Uterus (tissue), 2 donors: ENCODE measurements around the gene PRADC1.

ENCODE experiments used
- CTCF ChIP-seq, 4 experiments: fragments of 200-600 bp in 2 of 4; fragments of 450-650 bp in 2 of 4; sonication (generic) in 2 of 4; IDR thresholded peaks; one replicate each; pipeline ENCODE4 v1.5.1; 2016 to 2019; ENCODE audit warnings: antibody characterized with exemption in 4 of 4, mild to moderate bottlenecking in 2 of 4, moderate library complexity in 1 of 4
- POLR2A ChIP-seq, 2 donors: fragments of 450-650 bp; IDR thresholded peaks; one replicate each; pipeline ENCODE4 v1.6.1; 2016; ENCODE audit warnings: antibody characterized with exemption in 2 of 2, mild to moderate bottlenecking in 1 of 2, moderate library complexity in 1 of 2

- no peak for TF ChIP-seq CTCF (IDR thresholded peaks at IDR 0.05)
- TF ChIP-seq POLR2A (IDR thresholded peaks at IDR 0.05): no peak
Measured at GRCh38 chr2:73272270-73272669, 39.2 kb upstream of the PRADC1 start.
